Left kidney (tissue), 8 donors: Measurements from ENCODE around the gene GABRA4. TPM values are rescaled to one million over a fixed set of nuclear protein-coding genes. Genes with fewer than 3 reads are reported as not detected.

ENCODE experiments used
- DNase-seq: peaks from one replicate; pipeline ENCODE4 v3.0.0-alpha.2; 2013
- long read RNA-seq, 8 donors: transcript quantifications; one replicate each; lab custom pipeline, GENCODE V29; 2026
- polyA plus RNA-seq: library from polyadenylated mRNA; unstranded; fragments of 120-200 nt; gene quantifications from one replicate; pipeline ENCODE4 v1.2.1, GENCODE V29; 2013; ENCODE audit not compliant: insufficient read length

The GABRA4 gene
- polyA plus RNA-seq = 0.20 TPM
- long read RNA-seq, donor 1 = 0 reads
- long read RNA-seq, donor 2 = 0 reads
- long read RNA-seq, donor 3 = 0 reads
- long read RNA-seq, donor 4 = 0 reads
- long read RNA-seq, donor 5 = 0 reads
- long read RNA-seq, donor 6 = 0 reads
- long read RNA-seq, donor 7 = 0 reads
- long read RNA-seq, donor 8 = 0 reads

GRCh38 chr4:46993075-46994006 is at the start of gene GABRA4:
GABRA4 (minus strand) TSS chr4:46993581; CDS start chr4:46993424, 157 bp downstream.
- no peak for DNase-seq

DNA sequence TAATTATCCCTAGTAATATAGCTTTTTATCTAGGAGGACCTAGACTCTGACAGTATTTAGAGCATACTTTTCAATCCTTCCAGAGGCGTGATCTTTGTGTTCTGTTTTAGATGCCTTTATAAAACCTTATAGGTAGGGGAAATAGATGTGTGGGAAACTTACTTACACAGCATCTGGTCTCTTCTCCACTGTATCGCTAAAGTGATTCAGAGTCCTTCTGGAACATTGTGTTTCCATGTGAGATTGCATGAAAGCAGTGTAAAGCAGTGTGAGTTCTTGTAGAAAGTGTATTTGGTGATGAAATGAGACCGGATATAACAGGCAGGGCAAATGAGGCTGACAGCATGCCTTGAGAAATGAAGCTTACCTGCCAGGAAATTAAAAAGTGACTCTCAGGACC is 47.4 kb upstream of the GABRA4 start:
- no peak for DNase-seq

DNA sequence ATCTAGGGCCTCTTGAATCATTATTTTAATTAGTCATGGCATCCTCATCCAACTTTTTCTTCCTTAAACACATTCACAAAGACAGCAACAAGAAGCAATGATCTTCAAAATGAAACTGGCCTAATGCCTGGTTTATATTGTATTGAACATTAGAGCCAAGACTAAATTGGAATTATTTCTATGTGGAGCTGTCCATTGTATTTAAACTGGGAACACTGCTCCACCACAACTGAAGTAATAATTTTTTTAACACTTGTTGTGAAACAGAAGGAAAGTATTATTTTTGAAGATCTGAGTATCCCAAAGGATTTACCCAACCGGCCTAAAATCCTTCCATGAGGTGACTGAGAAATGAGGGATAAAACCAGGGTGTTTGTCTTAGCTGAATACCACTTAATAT is 44.9 kb upstream of the GABRA4 start:
- no peak for DNase-seq

- peak; percentile 59 for DNase-seq
Observed at GRCh38 chr4:47032405-47033106, 39.2 kb upstream of the GABRA4 start.

- no peak for DNase-seq
Observed at GRCh38 chr4:47031751-47032404, 38.5 kb upstream of the GABRA4 start.

DNA sequence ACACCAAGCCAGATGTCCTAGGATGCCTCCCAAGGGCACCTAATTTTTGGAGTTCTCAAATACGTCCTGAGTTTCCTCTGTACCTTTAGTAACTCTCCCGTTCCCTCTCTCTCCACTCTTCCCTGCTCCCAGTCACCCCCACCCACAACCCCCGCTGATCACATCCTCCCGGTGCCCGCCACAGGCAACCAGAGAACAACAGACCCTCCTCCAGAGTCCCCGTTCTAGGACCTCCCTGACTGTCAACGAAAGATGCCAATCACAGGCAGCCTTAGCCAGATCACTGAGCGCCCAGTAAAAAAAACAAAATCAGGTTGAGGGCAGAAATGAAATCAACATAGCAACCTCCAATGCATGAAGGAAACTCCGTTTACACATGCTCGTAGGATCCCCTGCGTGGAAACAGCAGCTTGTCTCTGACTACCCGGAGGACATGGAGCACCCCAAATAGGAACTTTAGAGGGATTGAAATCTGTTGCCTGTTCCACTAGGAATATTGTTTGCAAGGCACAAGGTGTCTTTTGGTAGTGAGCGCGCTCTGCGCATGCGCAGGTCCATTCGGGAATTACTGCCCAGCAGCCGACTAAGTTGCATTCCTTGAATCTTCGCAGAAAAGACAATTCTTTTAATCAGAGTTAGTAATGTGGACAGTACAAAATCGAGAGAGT is 37.8 kb upstream of the GABRA4 start, which contains the start of gene GABRB1:
Gene GABRB1 (plus strand): TSS at position 557 of the 668 bp plus-strand sequence.
- DNase-seq = peak; percentile 65

- no peak for DNase-seq
Observed at GRCh38 chr4:47017494-47017893, 24.1 kb upstream of the GABRA4 start.

- no peak for DNase-seq
Observed at GRCh38 chr4:47017081-47017480, 23.7 kb upstream of the GABRA4 start.

- no peak for DNase-seq
Observed at GRCh38 chr4:47013373-47013772, 20.0 kb upstream of the GABRA4 start.

GRCh38 chr4:47012676-47013075 is 19.3 kb upstream of the GABRA4 start:
- no peak for DNase-seq

DNA sequence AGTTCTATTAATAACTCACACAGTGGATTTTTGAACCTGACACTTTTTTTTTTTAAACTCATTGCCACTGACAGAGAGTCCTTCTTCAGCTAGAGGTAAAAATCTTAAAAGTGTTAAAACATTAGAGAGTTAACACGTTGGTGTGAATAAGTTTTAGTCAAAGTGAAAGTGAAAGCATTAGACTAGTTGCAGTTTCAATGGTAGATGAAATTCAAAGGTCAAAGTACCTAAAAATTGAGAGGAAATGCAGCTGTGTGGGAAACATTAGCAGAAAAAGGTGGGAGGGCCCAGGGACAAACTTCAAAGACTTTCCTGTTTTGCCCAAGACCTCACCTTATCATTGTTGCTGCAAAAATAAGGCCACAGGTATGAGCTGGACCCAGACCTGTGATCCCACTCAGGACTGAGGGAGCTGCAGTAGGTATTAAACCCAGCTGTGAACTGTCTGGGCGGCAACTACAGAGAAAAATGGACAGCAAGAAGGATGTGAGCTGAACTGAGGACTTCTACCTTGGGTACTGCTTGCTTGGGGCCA is 17.6 kb upstream of the GABRA4 start:
- no peak for DNase-seq

- DNase-seq = no peak
Observed at GRCh38 chr4:47010347-47010911, 17.0 kb upstream of the GABRA4 start.

DNA sequence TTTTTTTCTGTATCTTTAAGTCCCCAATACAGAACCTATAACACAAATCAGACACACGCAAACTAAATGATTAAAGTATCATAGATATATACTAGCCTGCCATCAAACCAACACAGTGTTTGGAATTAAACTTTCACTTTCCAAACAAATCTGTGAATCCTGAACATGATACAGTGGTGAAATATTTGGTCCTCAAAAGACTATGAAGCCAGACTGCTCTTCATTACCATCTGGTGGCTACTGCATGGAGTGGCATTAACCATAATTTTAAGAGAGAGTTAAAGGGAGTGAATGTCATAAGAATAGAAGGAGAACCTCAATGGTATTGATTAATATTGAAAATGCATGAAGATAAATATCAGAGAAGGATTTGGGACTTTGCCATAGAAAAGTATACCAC is 9.2 kb upstream of the GABRA4 start:
- no peak for DNase-seq

- no peak for DNase-seq
Observed at GRCh38 chr4:47000406-47000805, 7.0 kb upstream of the GABRA4 start.

- DNase-seq = no peak
Observed at GRCh38 chr4:46999566-46999965, 6.2 kb upstream of the GABRA4 start.

DNA sequence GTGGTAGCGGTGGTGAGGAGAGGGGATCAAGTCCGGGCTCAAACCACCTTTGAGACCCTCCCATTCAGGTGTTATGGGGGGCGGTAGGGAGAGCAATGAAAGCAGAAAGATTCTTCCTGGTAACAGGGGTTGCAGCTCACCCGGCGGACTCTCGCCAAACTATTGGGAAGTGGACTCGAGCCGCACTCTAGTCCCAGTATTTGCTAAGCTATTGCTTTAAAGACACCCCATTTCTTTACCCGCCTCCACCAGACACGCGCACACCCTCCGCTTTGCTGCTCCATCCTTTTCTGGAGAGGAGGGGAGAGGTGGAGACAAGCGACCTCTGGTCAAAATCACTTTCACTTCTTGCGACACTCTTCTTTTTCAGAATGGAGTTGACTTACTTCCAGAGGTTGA is 625 bp upstream of the GABRA4 start:
- DNase-seq = no peak

- no peak for DNase-seq
Observed at GRCh38 chr4:46992338-46992737, 1.0 kb downstream of the GABRA4 start.

DNA sequence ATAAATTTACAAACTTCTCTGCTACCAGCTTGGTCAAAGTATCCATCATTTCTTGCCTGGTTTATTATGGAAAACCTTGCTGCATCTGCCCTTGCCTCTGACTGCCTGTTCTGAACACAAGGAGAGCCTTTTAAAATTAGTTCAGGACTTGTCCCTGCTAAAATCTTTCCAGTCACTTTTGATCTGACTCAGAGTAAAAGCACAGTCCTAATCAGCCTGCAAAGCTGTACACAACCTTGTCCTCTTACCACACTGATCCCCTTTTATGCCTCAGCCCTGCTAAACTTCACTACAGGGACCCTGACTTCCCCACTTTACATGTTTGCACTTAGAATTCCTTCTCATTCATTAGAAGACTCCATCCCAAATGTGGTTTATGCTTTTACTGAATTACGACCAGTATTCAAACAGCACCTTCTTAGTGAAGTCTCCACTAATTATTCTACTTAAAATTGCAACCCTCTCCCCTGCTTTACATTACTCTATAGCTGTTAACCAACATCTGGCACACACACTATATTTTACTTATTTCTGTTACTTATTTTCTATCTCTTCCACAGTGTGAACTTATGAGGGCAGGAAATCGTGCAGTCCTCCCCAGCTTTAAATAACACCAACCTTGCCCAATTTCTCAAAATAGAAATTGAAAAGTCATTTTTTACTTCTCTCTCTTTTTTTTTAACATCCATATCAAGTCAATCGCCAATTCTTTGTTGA is 6.3 kb downstream of the GABRA4 start:
- DNase-seq = no peak

DNA sequence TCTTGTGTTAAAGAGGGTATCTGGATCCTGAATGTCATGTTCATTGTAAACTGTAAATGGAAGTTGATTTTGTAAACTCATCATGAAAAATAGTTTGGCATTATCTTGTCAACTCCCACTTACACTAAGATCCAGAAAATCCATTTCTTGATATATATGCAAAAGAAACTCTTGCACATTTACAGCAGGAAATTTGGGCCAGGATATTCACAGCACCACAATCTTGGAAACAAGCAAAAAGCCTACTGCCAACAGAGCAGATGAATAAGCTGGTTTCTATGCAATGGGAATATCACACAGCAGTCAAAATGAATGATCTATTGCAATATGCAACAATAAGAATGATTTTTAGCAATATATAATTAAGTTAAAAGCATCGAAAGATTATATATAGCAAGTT is 8.6 kb downstream of the GABRA4 start:
- DNase-seq = no peak

DNA sequence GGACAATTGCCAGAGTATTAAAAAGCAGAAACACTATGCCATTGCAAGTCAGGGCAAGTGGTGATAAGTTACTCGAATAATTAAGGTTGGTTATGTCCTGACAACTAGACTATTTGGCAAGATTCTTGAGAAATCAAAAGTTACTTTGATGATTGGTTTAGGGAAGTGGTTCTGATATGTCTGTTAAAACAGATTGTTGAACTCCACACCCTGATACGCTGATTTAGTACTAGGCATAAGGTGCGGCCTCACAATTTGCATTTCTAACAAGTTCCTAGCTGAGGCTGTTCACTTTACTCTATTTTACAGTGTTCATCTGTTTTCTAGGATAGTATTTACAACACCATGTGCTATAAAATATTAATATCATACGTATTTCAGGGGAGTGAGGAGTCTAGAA is 12.5 kb downstream of the GABRA4 start:
- no peak for DNase-seq
